ENCODE measurements around the gene CCIN.
A peak's percentile ranks its signal among the peaks of the same experiment; 100 is the strongest.

CCIN gene

GRCh38 chr9:36188212-36188611 is 19.0 kb downstream of the CCIN start:
- H3K36me3 ChIP-seq (replicated peaks in 1 of 2; ENCODE audit: control insufficient read depth in 2 of 2, insufficient read depth in 2 of 2, low read length in 2 of 2) = peaks cover 0 to 6% of the 10 kb centered on the region in 2 donors
- no peak overlapping the region for H2BK5ac ChIP-seq (ENCODE audit: low read length)
- H4K91ac ChIP-seq (ENCODE audit: low read depth, low read length, poor library complexity) = no peak overlapping the region
- peaks cover 0 to 3% of the 10 kb centered on the region in 2 donors for H3K9me3 ChIP-seq (replicated peaks in 1 of 2; ENCODE audit: control insufficient read depth in 2 of 2, insufficient read depth in 1 of 2, low read depth in 1 of 2, low read length in 2 of 2)
- no peak overlapping the region for H3K4me2 ChIP-seq (ENCODE audit: insufficient read depth, low read length, poor library complexity, severe bottlenecking)
- H3K27me3 ChIP-seq (ENCODE audit: control insufficient read depth in 3 of 3, insufficient read depth in 3 of 3, low read depth in 1 of 3, low read length in 3 of 3) = no peaks in the 10 kb centered on the region
- H2BK15ac ChIP-seq (ENCODE audit: low read length) = no peak overlapping the region
- no peak overlapping the region for H2AK5ac ChIP-seq (ENCODE audit: low read depth, low read length)
- H3K4me1 ChIP-seq (ENCODE audit: control insufficient read depth in 2 of 2, insufficient read depth in 1 of 2, low read depth in 1 of 2, low read length in 2 of 2) = peaks cover 10 to 12% of the 10 kb centered on the region in 2 donors
- H3K4me3 ChIP-seq (ENCODE audit: low read length in 2 of 2) = no peak overlapping the region
- no peak overlapping the region for H3K18ac ChIP-seq (ENCODE audit: low read length)
- no peak overlapping the region for H2BK12ac ChIP-seq (ENCODE audit: low read length)
- H2BK120ac ChIP-seq (ENCODE audit: low read depth, low read length) = no peak overlapping the region
- no peak overlapping the region for H3K23ac ChIP-seq (ENCODE audit: low read depth, low read length, poor library complexity)
- H3K4ac ChIP-seq (ENCODE audit: low read length) = no peak overlapping the region
- H3K79me1 ChIP-seq (ENCODE audit: low read depth, low read length) = peaks cover 5% of the 10 kb centered on the region
- H3K9ac ChIP-seq (ENCODE audit: low read depth, low read length, poor library complexity) = no peak overlapping the region
- no peak overlapping the region for H2AFZ ChIP-seq (ENCODE audit: low read length)
- H4K8ac ChIP-seq (ENCODE audit: low read depth, low read length) = no peak overlapping the region
- WGBS, 2 donors (ENCODE audit: extremely low coverage in 2 of 2, insufficient read length in 2 of 2, insufficient replicate concordance in 1 of 2) = no CpG with 5 or more reads among the region's 5 CpGs
- H3K14ac ChIP-seq (ENCODE audit: low read length) = no peak overlapping the region
- DNase-seq (ENCODE audit: low spot score) = no peak
- H3K27ac ChIP-seq (replicated peaks; ENCODE audit: low read length) = no peak overlapping the region

- H3K79me1 ChIP-seq (ENCODE audit: low read depth, low read length) = peaks cover 5% of the 10 kb centered on the region
- no peak overlapping the region for H4K8ac ChIP-seq (ENCODE audit: low read depth, low read length)
- H2BK120ac ChIP-seq (ENCODE audit: low read depth, low read length) = no peak overlapping the region
- no peak overlapping the region for H2AK5ac ChIP-seq (ENCODE audit: low read depth, low read length)
- no peak for DNase-seq (ENCODE audit: low spot score)
- H3K4me3 ChIP-seq (ENCODE audit: low read length in 2 of 2) = peak overlapping the region in 1 of 2 donors; percentile 81
- no peak overlapping the region for H3K4ac ChIP-seq (ENCODE audit: low read length)
- no CpG with 5 or more reads among the region's 9 CpGs for WGBS, 2 donors (ENCODE audit: extremely low coverage in 2 of 2, insufficient read length in 2 of 2, insufficient replicate concordance in 1 of 2)
- H3K4me1 ChIP-seq (ENCODE audit: control insufficient read depth in 2 of 2, insufficient read depth in 1 of 2, low read depth in 1 of 2, low read length in 2 of 2) = peaks cover 10 to 12% of the 10 kb centered on the region in 2 donors
- peaks cover 2 to 22% of the 10 kb centered on the region in 2 donors for H3K36me3 ChIP-seq (replicated peaks in 1 of 2; ENCODE audit: control insufficient read depth in 2 of 2, insufficient read depth in 2 of 2, low read length in 2 of 2)
- H2BK15ac ChIP-seq (ENCODE audit: low read length) = no peak overlapping the region
- H3K18ac ChIP-seq (ENCODE audit: low read length) = no peak overlapping the region
- peaks cover 0 to 3% of the 10 kb centered on the region in 2 donors for H3K9me3 ChIP-seq (replicated peaks in 1 of 2; ENCODE audit: control insufficient read depth in 2 of 2, insufficient read depth in 1 of 2, low read depth in 1 of 2, low read length in 2 of 2)
- H3K4me2 ChIP-seq (ENCODE audit: insufficient read depth, low read length, poor library complexity, severe bottlenecking) = peak overlapping the region; percentile 49
- H2BK5ac ChIP-seq (ENCODE audit: low read length) = no peak overlapping the region
- no peaks in the 10 kb centered on the region for H3K27me3 ChIP-seq (ENCODE audit: control insufficient read depth in 3 of 3, insufficient read depth in 3 of 3, low read depth in 1 of 3, low read length in 3 of 3)
- H3K23ac ChIP-seq (ENCODE audit: low read depth, low read length, poor library complexity) = no peak overlapping the region
- H2AFZ ChIP-seq (ENCODE audit: low read length) = peak overlapping the region; percentile 89
- no peak overlapping the region for H2BK12ac ChIP-seq (ENCODE audit: low read length)
- no peak overlapping the region for H4K91ac ChIP-seq (ENCODE audit: low read depth, low read length, poor library complexity)
- H3K27ac ChIP-seq (replicated peaks; ENCODE audit: low read length) = peak overlapping the region; percentile 9
- no peak overlapping the region for H3K9ac ChIP-seq (ENCODE audit: low read depth, low read length, poor library complexity)
- no peak overlapping the region for H3K14ac ChIP-seq (ENCODE audit: low read length)
Measured at GRCh38 chr9:36189976-36190375, 20.8 kb downstream of the CCIN start.

GRCh38 chr9:36190388-36191289 is 21.5 kb downstream of the CCIN start, which contains the start of gene CLTA:
TSS of gene CLTA (plus strand) at chr9:36190921. CDS start at chr9:36191057, 136 bp downstream.
- Histone ChIP-seq H3K9me3 (replicated peaks in 1 of 2; ENCODE audit: control insufficient read depth in 2 of 2, insufficient read depth in 1 of 2, low read depth in 1 of 2, low read length in 2 of 2) (peaks cover 0 to 3% of the 10 kb centered on the region in 2 donors), H3K36me3 (replicated peaks in 1 of 2; ENCODE audit: control insufficient read depth in 2 of 2, insufficient read depth in 2 of 2, low read length in 2 of 2) (peaks cover 2 to 28% of the 10 kb centered on the region in 2 donors), H2BK5ac (ENCODE audit: low read length) (peak within 1 kb of the TSS; percentile 75), H3K4me3 (ENCODE audit: low read length in 2 of 2) (peak within 1 kb of the TSS; percentile 81 to 98), H4K8ac (ENCODE audit: low read depth, low read length) (no peak within 1 kb of the TSS), H3K4me1 (ENCODE audit: control insufficient read depth in 2 of 2, insufficient read depth in 1 of 2, low read depth in 1 of 2, low read length in 2 of 2) (peaks cover 10 to 12% of the 10 kb centered on the region in 2 donors), H2BK120ac (ENCODE audit: low read depth, low read length) (no peak within 1 kb of the TSS), H2BK15ac (ENCODE audit: low read length) (no peak within 1 kb of the TSS), H2AFZ (ENCODE audit: low read length) (peak within 1 kb of the TSS; percentile 89), H3K18ac (ENCODE audit: low read length) (peak within 1 kb of the TSS; percentile 93), H3K27ac (replicated peaks; ENCODE audit: low read length) (peak within 1 kb of the TSS; percentile 89), H3K9ac (ENCODE audit: low read depth, low read length, poor library complexity) (peak within 1 kb of the TSS; percentile 92), H3K27me3 (ENCODE audit: control insufficient read depth in 3 of 3, insufficient read depth in 3 of 3, low read depth in 1 of 3, low read length in 3 of 3) (no peaks in the 10 kb centered on the region), H3K23ac (ENCODE audit: low read depth, low read length, poor library complexity) (peak within 1 kb of the TSS; percentile 94), H3K79me1 (ENCODE audit: low read depth, low read length) (peaks cover 5% of the 10 kb centered on the region), H2BK12ac (ENCODE audit: low read length) (no peak within 1 kb of the TSS), H3K4me2 (ENCODE audit: insufficient read depth, low read length, poor library complexity, severe bottlenecking) (peak within 1 kb of the TSS; percentile 76), H4K91ac (ENCODE audit: low read depth, low read length, poor library complexity) (no peak within 1 kb of the TSS), H3K14ac (ENCODE audit: low read length) (peak within 1 kb of the TSS; percentile 43), H3K4ac (ENCODE audit: low read length) (no peak within 1 kb of the TSS), H2AK5ac (ENCODE audit: low read depth, low read length) (peak within 1 kb of the TSS; percentile 33)
- peak; percentile 96 for DNase-seq (ENCODE audit: low spot score)
- WGBS, 2 donors (ENCODE audit: extremely low coverage in 2 of 2, insufficient read length in 2 of 2, insufficient replicate concordance in 1 of 2) = no CpG with 5 or more reads among the region's 68 CpGs

GRCh38 chr9:36191290-36191645 is 22.1 kb downstream of the CCIN start:
- H3K14ac ChIP-seq (ENCODE audit: low read length) = peak overlapping the region; percentile 43
- no CpG with 5 or more reads among the region's 18 CpGs for WGBS, 2 donors (ENCODE audit: extremely low coverage in 2 of 2, insufficient read length in 2 of 2, insufficient replicate concordance in 1 of 2)
- no peak for DNase-seq (ENCODE audit: low spot score)

More at GRCh38 chr9:36191290-36191645, 22.1 kb downstream of the CCIN start:
- peak overlapping the region; percentile 33 for H2AK5ac ChIP-seq (ENCODE audit: low read depth, low read length)
- H3K4me1 ChIP-seq (ENCODE audit: control insufficient read depth in 2 of 2, insufficient read depth in 1 of 2, low read depth in 1 of 2, low read length in 2 of 2) = peaks cover 10 to 12% of the 10 kb centered on the region in 2 donors
- no peak overlapping the region for H3K27ac ChIP-seq (replicated peaks; ENCODE audit: low read length)
- H3K36me3 ChIP-seq (replicated peaks in 1 of 2; ENCODE audit: control insufficient read depth in 2 of 2, insufficient read depth in 2 of 2, low read length in 2 of 2) = peaks cover 2 to 31% of the 10 kb centered on the region in 2 donors
- no peak overlapping the region for H2BK15ac ChIP-seq (ENCODE audit: low read length)
- H3K4me3 ChIP-seq (ENCODE audit: low read length in 2 of 2) = peak overlapping the region; percentile 81 to 98
- peak overlapping the region; percentile 89 for H2AFZ ChIP-seq (ENCODE audit: low read length)
- H2BK12ac ChIP-seq (ENCODE audit: low read length) = no peak overlapping the region
- H3K27me3 ChIP-seq (ENCODE audit: control insufficient read depth in 3 of 3, insufficient read depth in 3 of 3, low read depth in 1 of 3, low read length in 3 of 3) = no peaks in the 10 kb centered on the region
- H3K23ac ChIP-seq (ENCODE audit: low read depth, low read length, poor library complexity) = peak overlapping the region; percentile 94
- peak overlapping the region; percentile 75 for H2BK5ac ChIP-seq (ENCODE audit: low read length)
- H4K8ac ChIP-seq (ENCODE audit: low read depth, low read length) = no peak overlapping the region
- H3K4me2 ChIP-seq (ENCODE audit: insufficient read depth, low read length, poor library complexity, severe bottlenecking) = peak overlapping the region; percentile 76
- H3K9ac ChIP-seq (ENCODE audit: low read depth, low read length, poor library complexity) = peak overlapping the region; percentile 92
- no peak overlapping the region for H3K4ac ChIP-seq (ENCODE audit: low read length)
- peaks cover 0 to 3% of the 10 kb centered on the region in 2 donors for H3K9me3 ChIP-seq (replicated peaks in 1 of 2; ENCODE audit: control insufficient read depth in 2 of 2, insufficient read depth in 1 of 2, low read depth in 1 of 2, low read length in 2 of 2)
- H3K79me1 ChIP-seq (ENCODE audit: low read depth, low read length) = peaks cover 5% of the 10 kb centered on the region
- H4K91ac ChIP-seq (ENCODE audit: low read depth, low read length, poor library complexity) = no peak overlapping the region
- H3K18ac ChIP-seq (ENCODE audit: low read length) = peak overlapping the region; percentile 93
- H2BK120ac ChIP-seq (ENCODE audit: low read depth, low read length) = no peak overlapping the region
